Gastroesophageal sphincter (tissue), 4 donors: ENCODE results near the gene GOLGA6L7. TPM values are rescaled to one million over a fixed set of nuclear protein-coding genes. Genes with fewer than 3 reads are reported as not detected.
"Not testable (repeated sequence)": the region's sequence is repeated elsewhere in the genome, so short reads cannot be mapped to it uniquely, and the experiment has no call there.

Source experiments
- ATAC-seq: fragments of 150-250 bp; one replicate; pipeline ENCODE4 v1.9.1; 2016; ENCODE audit warnings: mild to moderate bottlenecking, moderate library complexity
- H3K27ac ChIP-seq, 4 donors: fragments of 200-600 bp; sonication (generic) in 3 of 4; 1 replicate in 3 of 4; 2 replicates in 1 of 4; pipeline ENCODE4 v1.5.1; 2016 to 2019
- H3K27me3 ChIP-seq: fragments of 200-600 bp; sonication (generic); one replicate; pipeline ENCODE4 v1.5.1; 2019
- H3K36me3 ChIP-seq, 2 donors: fragments of 200-600 bp; sonication (generic); one replicate each; pipeline ENCODE4 v1.5.1; 2019; ENCODE audit warnings: control low read depth in 1 of 2
- H3K4me1 ChIP-seq, 3 donors: fragments of 200-600 bp; sonication (generic); 1 replicate in 2 of 3; 2 replicates in 1 of 3; pipeline ENCODE4 v1.5.1; 2016 to 2019; ENCODE audit warnings: control low read depth in 2 of 3
- H3K4me3 ChIP-seq, 2 donors: fragments of 200-600 bp; sonication (generic); one replicate each; pipeline ENCODE4 v1.5.1; 2019; ENCODE audit warnings: mild to moderate bottlenecking in 1 of 2, moderate library complexity in 1 of 2
- H3K9me3 ChIP-seq, 3 donors: fragments of 200-600 bp; sonication (generic); one replicate each; pipeline ENCODE4 v1.5.1; 2017 to 2019; ENCODE audit warnings: control low read depth in 2 of 3
- EP300 ChIP-seq: sonication (generic); formaldehyde crosslinking; IDR thresholded peaks from one replicate; pipeline ENCODE4 v1.6.1; 2017; ENCODE audit warnings: antibody characterized with exemption, mild to moderate bottlenecking
- POLR2A ChIP-seq, 2 donors: fragments of 450-650 bp; IDR thresholded peaks; one replicate each; pipeline ENCODE4 v1.6.1; 2017; ENCODE audit warnings: antibody characterized with exemption in 2 of 2, mild to moderate bottlenecking in 2 of 2, moderate library complexity in 1 of 2
- POLR2AphosphoS5 ChIP-seq: sonication (generic); formaldehyde crosslinking; IDR thresholded peaks from one replicate; pipeline ENCODE4 v1.6.1; 2017; ENCODE audit warnings: antibody characterized with exemption
- WGBS, 2 donors: methylation state at CpG; one replicate each; pipeline ENCODE4 v1.1.5; 2018; ENCODE audit warnings: low coverage in 1 of 2; 5-methylcytosine and 5-hydroxymethylcytosine counted together
- total RNA-seq, 4 donors: library from RNA; depleted of rRNA; stranded (reverse); fragments of >200 nt; gene quantifications; one replicate each; pipeline ENCODE4 v1.1.0, GENCODE V29; 2016
- TF ChIP-seq, protein P1 (sequence below), 4 experiments: fragments of 200-600 bp in 2 of 4; fragments of 450-650 bp in 2 of 4; sonication (generic) in 1 of 4; IDR thresholded peaks; one replicate each; pipeline ENCODE4 v1.5.1; 2017 to 2019; ENCODE audit warnings: antibody characterized with exemption in 4 of 4, mild to moderate bottlenecking in 2 of 4, moderate library complexity in 2 of 4

GOLGA6L7 gene
- total RNA-seq, 4 donors from 2014 or later = not detected

DNA sequence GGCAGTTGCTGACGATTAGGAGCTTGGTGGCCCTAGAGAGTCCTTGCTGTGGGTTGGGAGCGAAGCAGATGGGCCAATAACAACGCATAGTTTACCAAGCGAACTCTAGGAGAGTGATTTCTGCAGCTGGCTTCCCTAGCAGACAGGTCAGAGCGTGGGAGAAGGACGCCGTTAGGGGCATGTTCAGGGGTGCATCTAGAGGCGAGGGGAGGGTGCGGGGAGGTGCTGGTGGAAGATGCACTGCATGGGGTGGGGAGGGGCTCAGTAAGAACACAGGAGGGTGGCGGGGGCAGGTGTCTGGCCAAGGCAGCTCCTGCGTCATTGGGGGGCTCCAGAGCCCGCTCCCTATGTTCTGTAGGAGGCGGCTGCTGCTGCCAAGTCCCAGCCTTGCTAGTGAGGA lies 46.2 kb upstream of the GOLGA6L7 start:
- no peaks in the 10 kb centered on the region for H3K4me1 ChIP-seq
- H3K27ac ChIP-seq = no peak overlapping the region
- peaks cover 4% of the 10 kb centered on the region for H3K27me3 ChIP-seq
- H3K36me3 ChIP-seq = no peaks in the 10 kb centered on the region
- no peak overlapping the region for H3K4me3 ChIP-seq
- H3K9me3 ChIP-seq = no peaks in the 10 kb centered on the region
- no peak for ATAC-seq
- 92% methylated on average over 3 to 8 of the region's 13 CpGs for WGBS, 2 donors
- TF ChIP-seq, protein P1, sequence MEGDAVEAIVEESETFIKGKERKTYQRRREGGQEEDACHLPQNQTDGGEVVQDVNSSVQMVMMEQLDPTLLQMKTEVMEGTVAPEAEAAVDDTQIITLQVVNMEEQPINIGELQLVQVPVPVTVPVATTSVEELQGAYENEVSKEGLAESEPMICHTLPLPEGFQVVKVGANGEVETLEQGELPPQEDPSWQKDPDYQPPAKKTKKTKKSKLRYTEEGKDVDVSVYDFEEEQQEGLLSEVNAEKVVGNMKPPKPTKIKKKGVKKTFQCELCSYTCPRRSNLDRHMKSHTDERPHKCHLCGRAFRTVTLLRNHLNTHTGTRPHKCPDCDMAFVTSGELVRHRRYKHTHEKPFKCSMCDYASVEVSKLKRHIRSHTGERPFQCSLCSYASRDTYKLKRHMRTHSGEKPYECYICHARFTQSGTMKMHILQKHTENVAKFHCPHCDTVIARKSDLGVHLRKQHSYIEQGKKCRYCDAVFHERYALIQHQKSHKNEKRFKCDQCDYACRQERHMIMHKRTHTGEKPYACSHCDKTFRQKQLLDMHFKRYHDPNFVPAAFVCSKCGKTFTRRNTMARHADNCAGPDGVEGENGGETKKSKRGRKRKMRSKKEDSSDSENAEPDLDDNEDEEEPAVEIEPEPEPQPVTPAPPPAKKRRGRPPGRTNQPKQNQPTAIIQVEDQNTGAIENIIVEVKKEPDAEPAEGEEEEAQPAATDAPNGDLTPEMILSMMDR (IDR thresholded peaks at IDR 0.05) = no peak
- no peak for TF ChIP-seq POLR2AphosphoS5
- TF ChIP-seq POLR2A (IDR thresholded peaks at IDR 0.05) = no peak
- TF ChIP-seq EP300 = no peak

DNA sequence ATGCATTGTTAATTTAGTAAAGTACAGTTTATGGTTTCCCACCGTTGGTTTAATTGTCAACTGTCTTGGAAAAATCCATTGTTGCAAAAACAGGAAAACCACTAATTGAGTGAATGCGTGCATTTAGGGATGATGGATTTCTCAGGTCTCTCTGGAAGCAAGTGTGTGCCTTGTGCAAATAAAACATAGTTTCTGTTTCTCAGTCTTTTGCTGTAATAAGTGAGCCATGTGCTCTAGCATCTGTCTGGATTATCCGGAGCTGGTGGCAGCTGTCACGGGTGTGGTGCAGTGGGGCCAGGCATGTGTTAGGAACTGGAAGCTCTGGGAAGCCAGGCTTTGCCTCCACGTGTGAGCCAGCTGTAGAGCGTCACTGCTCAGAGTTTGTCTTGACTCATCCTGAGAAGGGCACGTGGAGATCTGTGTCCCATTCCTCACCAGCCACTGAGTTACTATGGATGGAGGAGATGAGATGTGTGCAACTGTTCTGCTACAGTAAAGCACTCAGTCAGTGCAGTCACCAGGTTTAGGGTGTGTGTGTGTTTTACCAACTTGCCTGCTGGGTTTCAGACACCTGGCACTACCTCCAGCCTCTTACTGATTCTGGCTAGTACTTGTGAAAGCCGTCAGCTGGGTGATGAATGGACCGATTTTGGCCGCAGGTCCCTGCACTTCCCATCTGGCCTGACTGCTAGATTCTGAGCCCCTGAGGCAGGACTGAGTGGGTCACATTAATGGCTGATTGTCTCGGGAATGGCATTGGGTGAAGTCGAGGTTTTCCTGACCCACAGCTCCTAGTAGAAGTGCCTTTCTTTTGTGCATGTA lies 44.6 kb upstream of the GOLGA6L7 start:
- no peaks in the 10 kb centered on the region for H3K4me1 ChIP-seq
- 36 to 41% methylated on average over 5 to 7 of the region's 12 CpGs for WGBS, 2 donors
- H3K4me3 ChIP-seq = no peak overlapping the region
- peaks cover 4% of the 10 kb centered on the region for H3K27me3 ChIP-seq
- no peak overlapping the region for H3K27ac ChIP-seq
- TF ChIP-seq POLR2A (IDR thresholded peaks at IDR 0.05) (no peak), POLR2AphosphoS5 (no peak), EP300 (no peak)
- TF ChIP-seq, protein P1 (IDR thresholded peaks at IDR 0.05) = no peak
- no peak for ATAC-seq
- H3K36me3 ChIP-seq = no peaks in the 10 kb centered on the region
- H3K9me3 ChIP-seq = no peaks in the 10 kb centered on the region

DNA sequence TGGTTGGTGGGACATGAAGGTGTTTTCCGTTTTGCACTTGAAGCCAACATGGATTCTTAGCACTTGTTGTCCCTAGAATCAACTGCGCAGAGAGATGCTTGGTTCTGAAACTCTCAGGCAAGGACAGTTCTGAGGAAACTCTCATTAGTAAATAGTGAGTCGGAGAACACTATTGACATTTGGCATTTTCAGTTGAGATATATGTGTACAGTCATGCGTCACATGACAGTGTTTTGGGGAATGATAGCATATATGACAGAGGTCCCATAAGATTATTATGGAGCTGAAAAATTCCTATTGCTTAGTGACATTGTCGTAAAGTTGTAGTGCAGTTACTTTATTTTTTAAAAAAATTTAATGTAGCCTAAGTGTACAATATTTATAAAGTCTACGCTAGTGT lies 43.1 kb upstream of the GOLGA6L7 start:
- WGBS, 2 donors = 95 to 97% methylated on average over 5 to 6 of the region's 6 CpGs
- Histone ChIP-seq H3K4me3 (no peak overlapping the region), H3K27me3 (peaks cover 17% of the 10 kb centered on the region), H3K9me3 (no peaks in the 10 kb centered on the region), H3K4me1 (peaks cover 0 to 6% (median 3%) of the 10 kb centered on the region in 3 donors), H3K36me3 (no peaks in the 10 kb centered on the region), H3K27ac (no peak overlapping the region)
- no peak for ATAC-seq
- TF ChIP-seq, protein P1 (IDR thresholded peaks at IDR 0.05) = no peak
- TF ChIP-seq EP300 (no peak), POLR2A (IDR thresholded peaks at IDR 0.05) (no peak), POLR2AphosphoS5 (no peak)

DNA sequence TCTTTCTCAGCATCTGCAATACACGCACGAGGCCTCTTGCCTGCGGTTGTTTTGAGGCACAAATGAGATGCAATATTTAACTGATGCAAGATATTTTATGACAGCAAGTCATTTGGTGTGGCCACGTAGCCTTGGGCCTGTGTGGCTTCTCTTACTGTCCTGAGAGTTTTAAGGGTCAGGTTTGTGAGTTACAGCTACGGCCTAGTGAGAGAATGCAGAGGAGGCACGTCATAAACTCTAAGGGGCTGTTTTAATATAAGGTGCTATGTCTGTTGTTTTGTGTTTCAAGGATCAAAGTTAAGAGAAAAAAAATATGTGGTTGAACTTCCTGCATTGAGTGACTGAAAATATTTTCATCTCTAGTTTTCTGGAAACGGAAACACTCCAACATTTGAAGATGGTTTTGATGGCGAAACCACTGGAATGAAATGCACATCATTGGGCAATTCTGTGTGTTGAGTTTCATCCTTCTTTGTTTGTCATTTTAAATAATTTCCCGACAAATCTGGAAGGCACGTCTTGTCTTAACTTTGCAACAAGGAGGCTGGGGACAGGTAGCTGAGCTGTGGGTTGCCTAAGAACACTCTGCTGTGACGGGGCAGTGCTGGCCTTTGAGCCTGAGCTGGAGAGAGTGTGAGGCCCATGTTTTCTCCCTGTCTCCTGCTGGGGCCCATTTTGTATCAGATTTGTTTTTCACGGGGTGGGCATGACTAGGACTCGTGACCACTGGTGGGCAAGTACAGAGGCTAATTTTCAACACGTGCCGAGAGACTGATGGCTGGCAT lies 42.5 kb upstream of the GOLGA6L7 start:
- Histone ChIP-seq H3K27me3 (peaks cover 24% of the 10 kb centered on the region), H3K9me3 (no peaks in the 10 kb centered on the region), H3K4me3 (no peak overlapping the region), H3K4me1 (peaks cover 0 to 12% (median 5%) of the 10 kb centered on the region in 3 donors), H3K36me3 (no peaks in the 10 kb centered on the region), H3K27ac (no peak overlapping the region)
- 83 to 89% methylated on average over 5 to 8 of the region's 15 CpGs for WGBS, 2 donors
- no peak for ATAC-seq
- TF ChIP-seq, protein P1 (IDR thresholded peaks at IDR 0.05) = no peak
- TF ChIP-seq POLR2AphosphoS5 (no peak), POLR2A (IDR thresholded peaks at IDR 0.05) (no peak), EP300 (no peak)

DNA sequence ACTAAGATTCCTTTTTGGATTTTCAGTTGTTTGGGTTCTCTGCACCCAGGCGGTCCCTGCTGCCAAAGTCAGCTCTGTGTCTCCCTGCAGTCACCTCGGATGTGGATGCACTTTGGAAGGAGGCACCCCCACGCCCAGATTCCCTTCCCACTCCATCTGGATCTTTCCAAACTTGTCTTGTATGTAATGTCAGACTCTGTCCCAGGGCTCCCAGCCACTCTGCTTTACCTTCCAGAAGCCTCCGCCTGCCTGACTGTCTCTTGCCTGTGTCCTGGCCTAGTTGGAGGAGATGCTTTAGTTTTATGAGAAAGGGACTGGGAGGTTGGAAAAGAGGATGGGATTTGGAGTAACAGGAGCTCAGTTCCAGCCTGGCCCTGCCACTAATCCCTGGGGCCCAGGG lies 41.8 kb upstream of the GOLGA6L7 start:
- Histone ChIP-seq H3K27me3 (peaks cover 30% of the 10 kb centered on the region), H3K4me1 (peaks cover 0 to 16% (median 10%) of the 10 kb centered on the region in 3 donors)
- H3K36me3 ChIP-seq, H3K27ac ChIP-seq, H3K4me3 ChIP-seq, H3K9me3 ChIP-seq, ATAC-seq: not testable (repeated sequence)
- whole genome bisulfite sequencing, 2 donors = 65 to 73% methylated on average over 3 to 4 of the region's 4 CpGs

DNA sequence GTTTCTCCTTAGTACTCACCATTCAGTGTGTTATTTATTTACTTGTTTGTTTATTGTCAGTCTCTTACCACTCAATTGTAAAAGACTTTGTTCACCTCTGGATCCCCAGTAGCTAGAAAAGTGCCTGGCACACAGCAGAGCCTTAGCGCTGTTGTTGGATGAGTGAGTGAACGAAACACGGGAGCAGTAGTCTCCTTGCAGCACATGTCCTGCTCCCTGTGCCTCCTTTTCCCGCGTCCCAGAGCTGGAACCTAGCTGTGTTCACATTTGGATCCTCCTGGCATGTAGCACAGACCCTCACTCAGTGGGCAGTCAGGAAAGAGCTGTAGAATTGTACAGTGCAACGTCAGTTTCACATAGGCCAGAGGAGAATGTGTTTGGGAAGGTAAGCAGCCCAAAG lies 41.4 kb upstream of the GOLGA6L7 start:
- not testable (repeated sequence) for H3K36me3 ChIP-seq, ATAC-seq, H3K4me3 ChIP-seq, H3K9me3 ChIP-seq, H3K27ac ChIP-seq
- WGBS, 2 donors = 84% methylated on average over 4 of the region's 6 CpGs; no CpG with 5 or more reads in 1 of the 2 donors
- Histone ChIP-seq H3K4me1 (peaks cover 0 to 18% (median 10%) of the 10 kb centered on the region in 3 donors), H3K27me3 (peaks cover 34% of the 10 kb centered on the region)
